Activated CD8-positive, alpha-beta T cell treated with anti-CD3 and anti-CD28 coated beads for 36 hours (primary cell): ENCODE measurements around the gene RPL29. TPM values are rescaled to one million over a fixed set of nuclear protein-coding genes. Genes with fewer than 3 reads are reported as not detected.

Experiments
- ATAC-seq: fragments of 200-7000 bp; cut with Tn5 transposase; one replicate; pipeline ENCODE4 v1.10.0; 2021; ENCODE audit warnings: mild to moderate bottlenecking, moderate library complexity
- CTCF ChIA-PET: fragments of 350-600 bp; sonication (Branson Sonifier 250); formaldehyde crosslinking; loops from one replicate; lab custom pipeline; 2021; ENCODE audit warnings: antibody characterized with exemption; lab: Charles Lee
- POLR2A ChIA-PET: fragments of 350-600 bp; sonication (Branson Sonifier 250); formaldehyde crosslinking; loops from one replicate; lab custom pipeline; 2021; ENCODE audit warnings: antibody characterized with exemption; lab: Charles Lee
- DNase-seq: peaks from one replicate; pipeline ENCODE4 v3.0.0-alpha.2; 2020
- H3K27ac Mint-ChIP-seq: one replicate; pipeline ENCODE4 v1.8.0; 2021; ENCODE audit warnings: mild to moderate bottlenecking, mixed read lengths
- H3K27me3 Mint-ChIP-seq: one replicate; pipeline ENCODE4 v1.8.0; 2021; ENCODE audit warnings: mixed read lengths
- H3K36me3 Mint-ChIP-seq: one replicate; pipeline ENCODE4 v1.8.0; 2021; ENCODE audit warnings: low read depth, mixed read lengths
- H3K4me1 Mint-ChIP-seq: one replicate; pipeline ENCODE4 v1.8.0; 2021; ENCODE audit warnings: low read depth, mixed read lengths
- H3K4me3 Mint-ChIP-seq: one replicate; pipeline ENCODE4 v1.8.0; 2021; ENCODE audit warnings: mild to moderate bottlenecking, moderate library complexity, mixed read lengths
- H3K9me3 Mint-ChIP-seq: one replicate; pipeline ENCODE4 v1.8.0; 2021; ENCODE audit warnings: mixed read lengths
- intact Hi-C: fragments of 100-400 bp; cut with micrococcal nuclease; formaldehyde crosslinking; loops from one replicate; pipeline ENCODE4 v1.10.0; 2022
- total RNA-seq, 2 experiments: library from RNA; stranded (reverse); gene quantifications; one replicate each; pipeline ENCODE4 v1.2.3, GENCODE V29; 2021
- TF ChIP-seq, protein P1 (sequence below): fragments of 200-600 bp; IDR thresholded peaks from one replicate; pipeline ENCODE4 v1.8.0; 2022; ENCODE audit warnings: antibody characterized with exemption, mild to moderate bottlenecking

RPL29 gene
- total RNA-seq, 2 experiments from 2014 or later, result 2,039 to 2,045 TPM

DNA sequence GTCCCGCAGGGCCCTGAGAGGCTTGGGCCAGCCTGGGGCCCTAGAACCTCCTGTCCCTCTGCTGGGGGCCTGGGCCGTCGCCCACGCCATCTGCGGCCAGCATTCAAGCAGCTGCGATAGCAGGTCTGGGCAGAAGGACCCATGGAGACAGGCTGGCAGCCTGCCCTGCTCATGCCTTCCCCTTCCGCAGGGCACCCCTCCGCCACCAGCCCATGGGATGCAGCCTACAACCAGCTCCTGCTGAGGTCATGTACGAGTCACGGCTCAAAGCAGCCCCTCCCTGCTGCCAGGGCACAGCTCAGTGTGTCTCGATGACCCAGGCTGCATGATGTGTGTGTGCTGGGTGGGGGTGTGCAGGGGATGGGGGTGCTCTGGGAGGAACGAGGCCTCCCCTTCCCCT is 32.9 kb upstream of the RPL29 start:
- intact Hi-C loops, result no loop called here
- POLR2A ChIA-PET, result interaction anchor here (0.7 to 0.9 kb wide), 2 partner anchors 20 to 63 kb away, joined by 3 to 4 read pairs; no protein-coding TSS in a partner anchor
- TF ChIP-seq, protein P1, sequence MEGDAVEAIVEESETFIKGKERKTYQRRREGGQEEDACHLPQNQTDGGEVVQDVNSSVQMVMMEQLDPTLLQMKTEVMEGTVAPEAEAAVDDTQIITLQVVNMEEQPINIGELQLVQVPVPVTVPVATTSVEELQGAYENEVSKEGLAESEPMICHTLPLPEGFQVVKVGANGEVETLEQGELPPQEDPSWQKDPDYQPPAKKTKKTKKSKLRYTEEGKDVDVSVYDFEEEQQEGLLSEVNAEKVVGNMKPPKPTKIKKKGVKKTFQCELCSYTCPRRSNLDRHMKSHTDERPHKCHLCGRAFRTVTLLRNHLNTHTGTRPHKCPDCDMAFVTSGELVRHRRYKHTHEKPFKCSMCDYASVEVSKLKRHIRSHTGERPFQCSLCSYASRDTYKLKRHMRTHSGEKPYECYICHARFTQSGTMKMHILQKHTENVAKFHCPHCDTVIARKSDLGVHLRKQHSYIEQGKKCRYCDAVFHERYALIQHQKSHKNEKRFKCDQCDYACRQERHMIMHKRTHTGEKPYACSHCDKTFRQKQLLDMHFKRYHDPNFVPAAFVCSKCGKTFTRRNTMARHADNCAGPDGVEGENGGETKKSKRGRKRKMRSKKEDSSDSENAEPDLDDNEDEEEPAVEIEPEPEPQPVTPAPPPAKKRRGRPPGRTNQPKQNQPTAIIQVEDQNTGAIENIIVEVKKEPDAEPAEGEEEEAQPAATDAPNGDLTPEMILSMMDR, result no peak
- DNase-seq (no peak), ATAC-seq (no peak)
- Mint-ChIP-seq H3K4me1 (no peaks in the 10 kb centered on the region), H3K27me3 (no peaks in the 10 kb centered on the region), H3K4me3 (no peak overlapping the region), H3K36me3 (no peaks in the 10 kb centered on the region), H3K27ac (no peak overlapping the region), H3K9me3 (no peaks in the 10 kb centered on the region)
- CTCF ChIA-PET, result no interaction called here

DNA sequence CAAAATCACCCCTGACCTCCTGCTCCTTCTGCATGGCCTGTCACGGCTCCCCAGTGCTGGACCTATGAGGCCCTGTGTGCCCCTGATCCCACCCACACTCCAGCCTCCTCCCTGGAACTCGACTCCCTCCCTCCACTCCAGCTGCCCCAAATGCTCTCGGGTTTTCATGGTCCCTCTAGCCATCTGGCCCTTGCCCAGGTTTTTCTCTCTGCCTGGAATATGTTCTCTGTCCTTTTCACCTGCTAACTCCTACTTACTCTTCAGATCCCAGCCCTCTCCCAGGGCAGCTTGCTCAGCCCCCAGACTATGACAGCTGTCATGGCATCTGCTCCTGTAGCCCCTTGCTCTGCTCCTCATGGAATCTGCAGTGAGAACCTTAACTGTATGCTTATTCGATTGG is 30.3 kb upstream of the RPL29 start:
- H3K4me1 Mint-ChIP-seq, result no peaks in the 10 kb centered on the region
- ChIA-PET POLR2A (no interaction called here), CTCF (no interaction called here)
- ATAC-seq, result no peak
- TF ChIP-seq, protein P1, result no peak
- H3K4me3 Mint-ChIP-seq, result no peak overlapping the region
- intact Hi-C loops, result no loop called here
- H3K36me3 Mint-ChIP-seq, result no peaks in the 10 kb centered on the region
- no peak for DNase-seq
- H3K27ac Mint-ChIP-seq, result no peak overlapping the region
- no peaks in the 10 kb centered on the region for H3K27me3 Mint-ChIP-seq
- H3K9me3 Mint-ChIP-seq, result no peaks in the 10 kb centered on the region

DNA sequence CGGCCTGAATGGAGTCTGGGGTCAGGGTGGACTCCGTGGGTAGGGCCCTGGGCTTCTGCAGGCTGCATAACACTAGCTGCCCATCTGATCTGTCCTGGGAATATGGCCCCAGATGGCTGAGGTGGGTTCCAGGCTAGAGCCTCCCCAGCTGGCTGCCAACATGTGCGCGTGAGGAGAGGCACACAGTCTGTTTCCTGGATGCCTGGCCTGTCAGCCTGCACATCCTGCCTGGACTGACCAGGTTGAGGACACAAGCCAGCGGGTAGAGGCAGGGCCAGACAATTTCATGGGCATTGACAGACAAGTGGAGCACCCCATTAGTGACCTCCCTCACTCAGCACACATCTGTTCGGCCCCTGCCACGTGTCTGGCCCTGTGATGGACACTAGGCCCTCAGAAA is 29.8 kb upstream of the RPL29 start:
- TF ChIP-seq, protein P1, result no peak
- Mint-ChIP-seq H3K4me3 (no peak overlapping the region), H3K9me3 (no peaks in the 10 kb centered on the region), H3K4me1 (no peaks in the 10 kb centered on the region), H3K36me3 (no peaks in the 10 kb centered on the region), H3K27ac (no peak overlapping the region), H3K27me3 (no peaks in the 10 kb centered on the region)
- ATAC-seq, result no peak
- no peak for DNase-seq
- ChIA-PET CTCF (no interaction called here), POLR2A (no interaction called here)
- intact Hi-C loops, result no loop called here

DNA sequence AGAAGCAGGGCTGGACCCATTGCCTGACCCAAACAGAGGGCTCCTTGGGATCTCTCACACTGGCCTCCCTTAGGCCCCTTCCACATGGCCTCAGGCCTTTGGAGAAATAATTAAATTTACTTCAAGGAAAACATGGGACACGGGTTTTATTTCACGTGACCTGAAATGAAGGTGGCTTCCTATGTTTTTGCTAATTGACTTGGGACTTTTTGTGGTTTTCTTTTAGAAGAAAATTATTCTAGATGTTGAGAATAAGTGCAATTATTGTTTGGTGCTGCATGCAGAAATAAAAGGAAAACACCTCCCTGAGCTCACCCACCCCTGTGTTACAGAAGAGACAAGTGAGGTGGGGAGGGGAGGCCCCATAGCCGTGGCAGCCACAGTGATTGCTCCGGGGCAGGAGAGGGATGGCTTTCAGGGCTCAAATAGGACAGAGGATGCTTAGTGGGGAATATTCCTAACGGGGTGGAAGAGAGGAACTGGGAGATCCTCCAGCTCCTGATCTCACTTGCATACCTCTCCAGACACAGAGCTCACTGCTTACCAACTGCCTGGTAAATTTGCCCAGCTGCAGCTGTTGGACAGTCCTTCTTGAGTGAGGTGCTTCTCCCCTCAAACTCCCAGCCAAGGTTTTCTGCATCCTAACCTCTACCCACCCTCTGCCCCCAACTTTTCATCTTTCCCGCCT is 29.2 kb upstream of the RPL29 start:
- Mint-ChIP-seq H3K27me3 (no peaks in the 10 kb centered on the region), H3K36me3 (no peaks in the 10 kb centered on the region), H3K4me3 (no peak overlapping the region), H3K4me1 (no peaks in the 10 kb centered on the region), H3K9me3 (no peaks in the 10 kb centered on the region), H3K27ac (no peak overlapping the region)
- ChIA-PET CTCF (no interaction called here), POLR2A (no interaction called here)
- intact Hi-C loops, result no loop called here
- TF ChIP-seq, protein P1, result no peak
- no peak for DNase-seq
- ATAC-seq, result no peak

DNA sequence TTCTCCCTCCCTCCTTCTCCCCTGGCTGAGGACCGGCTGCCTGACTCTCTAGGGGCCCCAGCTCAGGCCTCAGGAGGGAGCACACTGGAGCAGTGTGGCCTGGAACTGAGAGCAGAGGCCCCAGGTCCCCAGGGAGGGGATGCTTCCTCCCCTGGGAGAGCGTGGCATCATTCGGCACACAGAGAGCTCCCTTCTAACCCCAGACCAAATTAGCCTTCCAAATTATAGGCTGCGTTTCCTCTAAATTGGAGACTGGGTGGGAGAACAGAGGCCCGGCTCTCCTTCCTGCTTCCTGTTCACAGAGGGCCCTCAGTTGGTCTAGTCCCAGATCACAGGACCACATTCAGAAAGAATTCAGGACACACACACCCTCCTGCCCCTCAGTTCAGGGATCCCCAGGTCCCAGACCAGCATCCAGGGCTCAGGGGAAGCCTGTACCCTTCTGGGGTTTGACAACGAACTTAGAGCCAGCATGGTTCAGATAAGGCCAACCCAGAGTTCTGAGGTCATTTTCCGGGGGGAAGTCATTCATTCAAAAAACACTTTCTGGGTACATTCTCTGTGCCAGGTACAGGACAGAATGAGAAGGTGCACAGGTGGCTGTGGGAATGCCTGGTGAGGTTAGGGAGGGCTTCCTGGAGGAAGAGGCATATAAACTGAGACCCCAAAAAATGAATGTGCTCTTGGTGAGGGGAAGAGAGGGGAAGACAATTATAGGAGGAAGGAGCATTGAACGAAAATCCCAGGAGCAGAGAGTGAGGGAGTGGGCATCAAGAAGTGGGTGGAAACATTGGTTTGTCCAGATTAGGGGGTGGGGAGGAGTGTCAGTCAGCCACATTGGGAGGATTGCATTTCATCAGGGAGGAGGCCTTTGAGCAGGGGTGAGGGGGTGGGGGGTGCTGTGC is 28.4 kb upstream of the RPL29 start:
- TF ChIP-seq, protein P1, result no peak
- ChIA-PET POLR2A (no interaction called here), CTCF (no interaction called here)
- Mint-ChIP-seq H3K27ac (no peak overlapping the region), H3K36me3 (no peaks in the 10 kb centered on the region), H3K4me1 (no peaks in the 10 kb centered on the region), H3K27me3 (no peaks in the 10 kb centered on the region), H3K9me3 (no peaks in the 10 kb centered on the region), H3K4me3 (no peak overlapping the region)
- intact Hi-C loops, result no loop called here
- DNase-seq (no peak), ATAC-seq (no peak)
